ENCODE data around the gene GPT2. TPM values are rescaled to one million over a fixed set of nuclear protein-coding genes. Genes with fewer than 3 reads are reported as not detected.
A peak's percentile ranks its signal among the peaks of the same experiment; 100 is the strongest.

GPT2 gene
- polyA plus RNA-seq, 3 donors, result 23.7 to 27.2 (median 24.9) TPM

GRCh38 chr16:46954562-46954961 lies 70.4 kb downstream of the GPT2 start:
- DNase-seq (ENCODE audit: low read depth in 3 of 3, low spot score in 2 of 3), result no peak

DNA sequence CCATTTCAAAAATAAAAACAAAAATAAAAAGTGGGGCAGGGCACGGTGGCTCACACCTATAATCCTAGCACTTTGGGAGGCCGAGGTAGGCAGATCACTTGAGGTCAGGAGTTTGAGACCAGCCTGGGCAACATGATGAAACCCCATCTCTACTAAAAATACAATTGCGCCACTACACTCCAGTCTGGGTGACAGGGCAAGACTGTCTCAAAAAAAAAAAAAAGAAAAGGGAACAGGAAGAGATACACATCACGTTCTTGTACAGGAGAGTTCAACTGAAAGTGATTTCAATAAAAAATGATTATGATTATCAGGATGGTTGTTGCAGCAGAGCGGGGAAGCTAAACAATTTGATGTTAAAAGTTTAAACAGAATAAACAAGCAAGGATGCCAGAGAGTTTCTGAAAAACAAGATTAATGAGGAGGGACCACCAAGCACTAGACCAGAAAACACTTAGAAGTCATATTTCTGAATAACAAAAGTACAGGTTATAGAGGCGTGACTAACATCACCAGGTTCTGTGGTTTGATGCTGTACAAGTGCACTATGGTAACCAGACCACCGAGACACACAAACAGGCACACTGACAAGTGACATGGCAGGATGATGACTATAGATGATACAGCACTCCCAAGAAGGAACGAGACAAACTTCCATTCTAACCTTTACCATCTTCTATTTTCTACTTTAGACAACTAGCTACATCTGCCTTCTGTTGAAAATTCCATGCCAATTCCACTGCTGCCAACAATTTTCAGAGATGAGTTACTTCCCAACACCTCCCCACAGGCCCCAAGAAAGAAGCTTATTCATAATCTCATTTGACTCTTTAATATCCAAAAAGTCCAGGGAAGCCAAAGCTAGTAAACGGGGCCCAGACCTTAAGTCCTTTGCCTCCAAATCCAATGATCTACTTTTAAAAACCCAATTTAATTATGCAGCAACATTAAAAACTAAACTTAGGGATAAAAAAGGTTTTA lies 77.5 kb downstream of the GPT2 start:
- DNase-seq (ENCODE audit: low read depth in 3 of 3, low spot score in 2 of 3), result no peak

- no peak for DNase-seq (ENCODE audit: low read depth in 3 of 3, low spot score in 2 of 3)
These were observed 78.5 kb downstream of the GPT2 start for GRCh38 chr16:46962629-46963028.

DNA sequence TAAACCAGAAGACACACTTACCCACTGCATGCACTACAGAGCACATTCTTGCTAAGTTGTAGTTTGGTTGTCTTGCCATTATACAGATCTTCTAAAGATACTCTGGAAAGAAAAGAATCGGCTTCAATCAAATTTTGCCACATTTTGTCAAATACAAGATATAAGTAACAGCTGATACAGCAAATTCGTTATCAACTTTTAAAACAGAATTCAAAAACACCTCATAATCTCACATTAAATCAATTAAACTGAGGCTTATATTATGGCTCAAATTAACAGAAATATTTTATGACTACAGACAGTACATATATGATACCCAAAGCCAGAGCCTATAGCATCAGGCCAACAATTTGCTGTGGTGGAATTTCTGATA lies 83.9 kb downstream of the GPT2 start:
- no peak for DNase-seq (ENCODE audit: low read depth in 3 of 3, low spot score in 2 of 3)

- DNase-seq (ENCODE audit: low read depth in 3 of 3, low spot score in 2 of 3), result no peak
These were observed 85.9 kb downstream of the GPT2 start for GRCh38 chr16:46970089-46970488.

GRCh38 chr16:46971271-46971670 lies 87.1 kb downstream of the GPT2 start:
- no peak for DNase-seq (ENCODE audit: low read depth in 3 of 3, low spot score in 2 of 3)

DNA sequence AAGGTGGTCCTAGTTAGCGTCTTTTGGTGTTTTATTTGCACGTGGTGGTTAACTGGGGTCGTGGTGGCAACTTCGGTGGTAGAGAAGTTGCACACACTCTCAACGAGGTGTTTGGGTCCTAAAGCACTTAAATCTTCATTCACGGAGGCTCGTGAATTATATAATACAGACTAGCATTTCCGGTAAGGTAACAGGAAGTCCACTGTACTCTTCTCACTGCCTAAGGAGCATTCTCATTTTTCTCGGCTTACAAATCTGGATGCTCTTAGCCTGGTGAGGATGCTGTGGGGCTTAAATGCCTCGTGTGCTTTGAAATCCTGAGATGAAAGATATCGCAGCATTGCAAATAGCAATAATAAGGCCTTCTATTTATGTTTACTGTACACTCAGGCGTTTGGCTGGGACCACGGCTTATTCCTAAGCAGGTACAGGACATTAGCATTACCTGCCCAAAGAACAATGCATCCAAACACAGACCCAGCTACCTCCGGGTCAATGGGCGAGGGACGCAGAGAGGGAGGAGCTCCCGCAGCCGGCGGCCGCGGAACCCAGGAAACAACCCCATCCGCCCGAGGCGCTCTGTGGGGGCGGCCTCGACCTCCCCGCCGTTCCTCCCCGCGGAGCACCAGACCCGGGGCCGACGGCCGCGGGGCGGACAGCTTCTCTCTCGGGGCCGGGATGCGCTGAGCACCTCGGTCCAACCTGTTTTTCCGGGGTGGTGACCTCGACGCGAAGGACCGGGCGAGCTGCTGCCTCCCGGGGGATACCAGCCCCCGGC lies 88.5 kb downstream of the GPT2 start:
- DNase-seq (ENCODE audit: low read depth in 3 of 3, low spot score in 2 of 3), result peak in 2 of 3 donors; percentile 10 to 18

- DNase-seq (ENCODE audit: low read depth in 3 of 3, low spot score in 2 of 3), result peak; percentile 82 to 86 (median 84)
These were observed 89.2 kb downstream of the GPT2 start, which contains the start of gene DNAJA2 for GRCh38 chr16:46973207-46973995. TSS of gene DNAJA2 (minus strand) at chr16:46973674. CDS start at chr16:46973572, 102 bp downstream.

DNA sequence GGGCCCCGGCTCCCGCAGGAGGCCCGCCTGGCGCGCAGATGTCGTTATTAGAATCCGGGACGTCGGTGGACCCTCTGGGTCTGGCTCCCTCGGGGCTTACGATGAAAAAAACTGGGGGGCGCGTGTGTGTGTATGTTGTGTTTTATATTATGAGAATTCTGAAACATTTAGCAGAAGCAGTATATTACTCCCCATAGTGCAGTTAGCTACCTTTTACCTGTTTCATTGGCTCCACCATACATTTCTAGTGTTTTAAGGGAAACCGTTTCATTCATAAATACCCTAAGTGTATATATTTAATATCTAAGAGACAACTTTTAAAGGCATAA lies 89.8 kb downstream of the GPT2 start:
- DNase-seq (ENCODE audit: low read depth in 3 of 3, low spot score in 2 of 3), result no peak

DNA sequence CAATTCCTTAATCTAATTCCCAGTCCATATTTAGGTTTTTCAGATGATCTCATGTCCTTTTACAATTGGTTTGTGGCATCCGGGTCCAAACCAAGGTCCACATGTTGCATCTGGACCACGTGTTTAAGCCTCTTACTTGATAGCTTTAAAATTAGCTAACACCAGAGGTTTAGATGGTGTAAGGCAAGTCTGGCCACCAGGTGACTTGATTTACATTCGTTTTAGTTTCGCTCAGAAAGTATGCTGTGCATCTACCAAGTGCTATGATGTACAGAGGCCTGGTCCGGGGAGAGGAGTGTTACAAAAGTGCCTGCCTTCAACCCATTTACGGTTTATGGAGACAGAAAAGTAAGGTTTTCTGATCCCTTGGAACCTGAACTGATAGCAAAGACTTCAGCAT lies 90.2 kb downstream of the GPT2 start:
- peak in 1 of 3 donors; percentile 1 for DNase-seq (ENCODE audit: low read depth in 3 of 3, low spot score in 2 of 3)

GRCh38 chr16:46975165-46975564 lies 91.0 kb downstream of the GPT2 start:
- DNase-seq (ENCODE audit: low read depth in 3 of 3, low spot score in 2 of 3), result no peak

- DNase-seq (ENCODE audit: low read depth in 3 of 3, low spot score in 2 of 3), result no peak
These were observed 91.8 kb downstream of the GPT2 start for GRCh38 chr16:46975908-46976470.

DNA sequence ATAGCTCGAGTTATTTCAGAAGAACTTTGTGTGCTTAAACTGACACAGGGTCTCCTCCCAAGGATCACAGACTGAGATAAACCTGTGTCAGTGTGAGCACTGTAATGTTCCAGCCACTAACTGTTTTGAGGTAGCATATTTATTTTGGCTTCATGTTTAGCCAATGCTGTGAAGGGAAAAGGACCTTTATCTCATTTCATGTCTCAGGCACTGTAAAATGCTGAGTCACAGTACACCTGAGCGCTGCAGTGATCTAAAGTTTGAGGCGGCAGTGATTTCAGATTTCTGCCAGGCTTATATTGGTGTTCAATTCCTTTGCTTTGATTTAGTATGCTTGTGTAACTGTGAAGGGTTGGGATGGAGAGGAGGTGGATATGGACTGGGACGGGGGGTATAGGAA lies 92.4 kb downstream of the GPT2 start:
- no peak for DNase-seq (ENCODE audit: low read depth in 3 of 3, low spot score in 2 of 3)

Other genes starting within 250 kb of the GPT2 start
- 100 to 1,000 TPM; 169 to 192 (median 171) TPM for gene VPS35, start 195.2 kb upstream of the GPT2 start, polyA plus RNA-seq (ENCODE audit: insufficient read length in 3 of 3)
- gene ORC6, start 194.7 kb upstream of the GPT2 start, polyA plus RNA-seq (ENCODE audit: insufficient read length in 3 of 3), result 10 to 100 TPM; 17.4 to 20.8 (median 18.3) TPM
- 1 to 10 TPM in 1 of 3 donors, under 1 TPM in 2; 0.76 to 1.2 (median 0.83) TPM for gene MYLK3, start 136.0 kb upstream of the GPT2 start, polyA plus RNA-seq (ENCODE audit: insufficient read length in 3 of 3)
- 10 to 100 TPM; 30.9 to 34.1 (median 33.6) TPM for gene C16orf87, start 53.2 kb upstream of the GPT2 start, polyA plus RNA-seq (ENCODE audit: insufficient read length in 3 of 3)
- 10 to 100 TPM; 92.5 to 95.4 (median 93.4) TPM for gene DNAJA2, start 89.3 kb downstream of the GPT2 start, polyA plus RNA-seq (ENCODE audit: insufficient read length in 3 of 3)

Measured in right renal cortex interstitium (tissue), 3 donors.